Parathyroid adenoma (tissue), 2 donors: ENCODE results near the gene AIF1L.

Experiments
- H2AFZ ChIP-seq: fragments of 300-600 bp; sonication (generic); one replicate; pipeline ENCODE4 v1.7.0; 2017; ENCODE audit warnings: antibody characterized with exemption, mild to moderate bottlenecking
- H3K27ac ChIP-seq: fragments of 300-600 bp; sonication (generic); one replicate; pipeline ENCODE4 v1.7.0; 2017
- H3K27me3 ChIP-seq: fragments of 300-600 bp; sonication (generic); one replicate; pipeline ENCODE4 v1.7.0; 2017; ENCODE audit warnings: low read length; ENCODE audit not compliant: control insufficient read depth, insufficient read depth
- H3K36me3 ChIP-seq: fragments of 300-600 bp; sonication (generic); one replicate; pipeline ENCODE4 v1.7.0; 2017; ENCODE audit warnings: low read length; ENCODE audit not compliant: control insufficient read depth, insufficient read depth
- H3K4me1 ChIP-seq: fragments of 300-600 bp; sonication (generic); one replicate; pipeline ENCODE4 v1.7.0; 2017; ENCODE audit warnings: control low read depth
- H3K4me2 ChIP-seq: fragments of 300-600 bp; sonication (generic); one replicate; pipeline ENCODE4 v1.7.0; 2017; ENCODE audit warnings: low read length
- H3K4me3 ChIP-seq: fragments of 300-600 bp; sonication (generic); one replicate; pipeline ENCODE4 v1.7.0; 2017; ENCODE audit warnings: low read depth, low read length
- H3K79me2 ChIP-seq: fragments of 300-600 bp; sonication (generic); one replicate; pipeline ENCODE4 v1.7.0; 2017; ENCODE audit warnings: control low read depth
- H3K9ac ChIP-seq: fragments of 300-600 bp; sonication (generic); one replicate; pipeline ENCODE4 v1.7.0; 2017; ENCODE audit warnings: mild to moderate bottlenecking
- H3K9me3 ChIP-seq: fragments of 300-600 bp; sonication (generic); one replicate; pipeline ENCODE4 v1.7.0; 2017; ENCODE audit warnings: low read length; ENCODE audit not compliant: control insufficient read depth
- CTCF ChIP-seq: fragments of 300-600 bp; sonication (generic); IDR thresholded peaks from one replicate; pipeline ENCODE4 v1.7.0; 2017; ENCODE audit warnings: antibody characterized with exemption, mild to moderate bottlenecking
- donor health status: primary hyperparathyroidism.

The AIF1L gene

GRCh38 chr9:131116281-131117120, 20.2 kb downstream of the AIF1L start:
- H3K4me2 ChIP-seq, result no peak overlapping the region
- H3K27ac ChIP-seq, result no peak overlapping the region
- no peak for TF ChIP-seq CTCF
- no peak overlapping the region for H2AFZ ChIP-seq
- no peak overlapping the region for H3K4me3 ChIP-seq
- no peaks in the 10 kb centered on the region for H3K9me3 ChIP-seq
- no peaks in the 10 kb centered on the region for H3K79me2 ChIP-seq
- no peaks in the 10 kb centered on the region for H3K36me3 ChIP-seq
- H3K4me1 ChIP-seq, result no peaks in the 10 kb centered on the region
- no peak overlapping the region for H3K9ac ChIP-seq
- H3K27me3 ChIP-seq, result no peaks in the 10 kb centered on the region

DNA sequence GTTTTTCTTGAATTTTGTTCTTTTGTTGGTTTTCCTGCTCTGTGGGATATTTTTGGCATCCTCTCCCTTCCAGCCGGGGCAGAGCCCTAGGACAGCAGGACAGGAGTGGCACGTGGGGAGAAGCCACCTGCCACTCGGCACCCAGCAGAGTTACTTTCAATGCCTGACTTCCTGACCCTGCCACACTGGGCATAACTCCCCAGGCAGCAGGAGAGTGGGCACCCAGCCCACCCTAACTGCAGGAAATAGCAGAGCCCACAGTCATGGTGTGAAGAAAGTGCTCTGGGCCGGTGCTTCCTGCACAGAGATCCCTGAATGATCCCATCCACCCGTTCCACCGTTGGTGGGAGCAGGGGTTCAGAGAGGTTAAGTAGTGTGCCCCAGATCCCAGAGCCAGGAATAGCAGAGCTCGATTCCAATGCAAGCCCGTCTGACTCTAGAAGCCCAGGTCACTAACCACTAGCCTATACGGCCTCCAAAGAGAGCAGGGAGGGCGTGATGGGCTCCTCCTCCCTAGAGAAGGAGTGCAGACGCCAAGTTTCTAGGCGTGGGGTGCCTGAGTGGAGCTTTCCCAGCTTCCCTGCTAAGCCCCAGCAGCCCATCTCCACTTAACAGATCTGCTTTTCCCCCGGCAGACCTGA, 20.9 kb downstream of the AIF1L start:
- Histone ChIP-seq H3K4me2 (no peak overlapping the region), H3K9me3 (no peaks in the 10 kb centered on the region), H3K4me3 (no peak overlapping the region), H3K79me2 (no peaks in the 10 kb centered on the region), H3K4me1 (no peaks in the 10 kb centered on the region), H3K36me3 (no peaks in the 10 kb centered on the region), H2AFZ (no peak overlapping the region), H3K27ac (no peak overlapping the region), H3K27me3 (no peaks in the 10 kb centered on the region), H3K9ac (no peak overlapping the region)
- TF ChIP-seq CTCF, result no peak

DNA sequence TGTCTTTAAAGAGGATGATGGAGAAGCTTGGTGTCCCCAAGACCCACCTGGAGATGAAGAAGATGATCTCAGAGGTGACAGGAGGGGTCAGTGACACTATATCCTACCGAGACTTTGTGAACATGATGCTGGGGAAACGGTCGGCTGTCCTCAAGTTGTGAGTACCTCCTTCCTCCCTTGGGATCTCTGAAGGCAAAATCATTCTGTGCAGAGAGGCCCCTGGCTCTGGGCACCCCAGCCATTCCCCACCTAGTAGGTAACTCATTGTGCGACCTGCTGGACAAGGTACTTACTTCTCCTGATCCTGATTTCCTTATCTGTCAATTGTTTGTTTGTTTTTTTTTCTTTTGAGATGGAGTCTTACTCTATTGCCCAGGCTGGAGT, 21.4 kb downstream of the AIF1L start:
- no peak overlapping the region for H2AFZ ChIP-seq
- H3K9me3 ChIP-seq, result no peaks in the 10 kb centered on the region
- no peaks in the 10 kb centered on the region for H3K36me3 ChIP-seq
- no peak overlapping the region for H3K9ac ChIP-seq
- no peak overlapping the region for H3K4me3 ChIP-seq
- no peak for TF ChIP-seq CTCF
- no peak overlapping the region for H3K27ac ChIP-seq
- no peaks in the 10 kb centered on the region for H3K4me1 ChIP-seq
- H3K27me3 ChIP-seq, result no peaks in the 10 kb centered on the region
- H3K79me2 ChIP-seq, result no peaks in the 10 kb centered on the region
- no peak overlapping the region for H3K4me2 ChIP-seq

GRCh38 chr9:131119600-131119999, 23.3 kb downstream of the AIF1L start:
- no peaks in the 10 kb centered on the region for H3K36me3 ChIP-seq
- TF ChIP-seq CTCF, result no peak
- H3K27me3 ChIP-seq, result no peaks in the 10 kb centered on the region
- H3K4me1 ChIP-seq, result no peaks in the 10 kb centered on the region
- no peak overlapping the region for H3K4me3 ChIP-seq
- H3K79me2 ChIP-seq, result no peaks in the 10 kb centered on the region
- H3K9me3 ChIP-seq, result no peaks in the 10 kb centered on the region
- no peak overlapping the region for H3K4me2 ChIP-seq
- no peak overlapping the region for H3K27ac ChIP-seq
- no peak overlapping the region for H2AFZ ChIP-seq
- H3K9ac ChIP-seq, result no peak overlapping the region
